H9 (cell line): Measurements from ENCODE around the gene TMEM120A. TPM values are rescaled to one million over a fixed set of nuclear protein-coding genes. Genes with fewer than 3 reads are reported as not detected.

Experiments
- DNase-seq: peaks from one replicate; pipeline ENCODE4 v3.0.0-alpha.2; 2017
- H2AFZ ChIP-seq: one replicate; pipeline ENCODE4 v1.6.1; 2013; ENCODE audit warnings: mild to moderate bottlenecking, low read length, control low read depth, moderate library complexity
- H2AK5ac ChIP-seq: 2 replicates; pipeline ENCODE4 v1.6.1; 2013; ENCODE audit warnings: low read length, control low read depth, mixed read lengths; ENCODE audit not compliant: insufficient read length
- H2BK120ac ChIP-seq: one replicate; pipeline ENCODE4 v1.6.1; 2013; ENCODE audit warnings: low read depth, mild to moderate bottlenecking, low read length, control low read depth, inconsistent platforms; ENCODE audit not compliant: poor library complexity, severe bottlenecking
- H2BK12ac ChIP-seq: 2 replicates; pipeline ENCODE4 v1.6.1; 2013; ENCODE audit warnings: low read length, control low read depth, mixed read lengths, low read depth; ENCODE audit not compliant: insufficient read length
- H2BK15ac ChIP-seq: 2 replicates; pipeline ENCODE4 v1.6.1; 2013; ENCODE audit warnings: low read depth, low read length, control low read depth
- H2BK20ac ChIP-seq: one replicate; pipeline ENCODE4 v1.6.1; 2013; ENCODE audit warnings: low read depth, mild to moderate bottlenecking, low read length, control low read depth, inconsistent platforms; ENCODE audit not compliant: poor library complexity, severe bottlenecking
- H2BK5ac ChIP-seq: 2 replicates; pipeline ENCODE4 v1.6.1; 2013; ENCODE audit warnings: low read length, control low read depth, mixed read lengths; ENCODE audit not compliant: insufficient read length
- H3K14ac ChIP-seq: 2 replicates; pipeline ENCODE4 v1.6.1; 2013; ENCODE audit warnings: low read length, control low read depth; ENCODE audit not compliant: insufficient read depth
- H3K18ac ChIP-seq: 2 replicates; pipeline ENCODE4 v1.6.1; 2013; ENCODE audit warnings: low read depth, mild to moderate bottlenecking, mixed read lengths, low read length, control low read depth; ENCODE audit not compliant: insufficient read length
- H3K23ac ChIP-seq: 2 replicates; pipeline ENCODE4 v1.6.1; 2013; ENCODE audit warnings: low read length, control low read depth, mixed read lengths, low read depth; ENCODE audit not compliant: insufficient read length
- H3K23me2 ChIP-seq: 2 replicates; pipeline ENCODE4 v1.6.1; 2013; ENCODE audit warnings: low read depth, mild to moderate bottlenecking, mixed read lengths, low read length, control low read depth; ENCODE audit not compliant: insufficient read length, poor library complexity, severe bottlenecking
- H3K27ac ChIP-seq: 2 replicates; pipeline ENCODE4 v1.5.1; 2013; ENCODE audit warnings: low read length, control low read depth, mixed read lengths, low read depth; ENCODE audit not compliant: insufficient read length
- H3K27me3 ChIP-seq: 2 replicates; pipeline ENCODE4 v1.6.1; 2013; ENCODE audit warnings: low read length, control low read depth, inconsistent platforms; ENCODE audit not compliant: insufficient read depth
- H3K4ac ChIP-seq: 2 replicates; pipeline ENCODE4 v1.6.1; 2013; ENCODE audit warnings: low read depth, mild to moderate bottlenecking, control low read depth, inconsistent platforms, low read length, moderate library complexity
- H3K4me1 ChIP-seq: 2 replicates; pipeline ENCODE4 v1.6.1; 2013; ENCODE audit warnings: low read length, control low read depth, inconsistent platforms; ENCODE audit not compliant: insufficient read depth
- H3K4me2 ChIP-seq: 2 replicates; pipeline ENCODE4 v1.6.1; 2013; ENCODE audit warnings: low read length, control low read depth, mixed read lengths; ENCODE audit not compliant: insufficient read length, insufficient read depth
- H3K56ac ChIP-seq: 2 replicates; pipeline ENCODE4 v1.6.1; 2013; ENCODE audit warnings: low read depth, mild to moderate bottlenecking, mixed read lengths, low read length, control low read depth; ENCODE audit not compliant: insufficient read length
- H3K79me1 ChIP-seq: 2 replicates; pipeline ENCODE4 v1.6.1; 2013; ENCODE audit warnings: low read depth, mild to moderate bottlenecking, moderate library complexity, low read length, control low read depth, inconsistent platforms; ENCODE audit not compliant: insufficient read depth, poor library complexity, severe bottlenecking
- H3K79me2 ChIP-seq: 2 replicates; pipeline ENCODE4 v1.6.1; 2013; ENCODE audit warnings: low read length, control low read depth, inconsistent platforms; ENCODE audit not compliant: insufficient read depth
- H3K9ac ChIP-seq: 2 replicates; pipeline ENCODE4 v1.6.1; 2013; ENCODE audit warnings: low read length, control low read depth, mixed read lengths; ENCODE audit not compliant: insufficient read length; ENCODE audit errors: extremely low read depth
- H3K9me3 ChIP-seq: one replicate; pipeline ENCODE4 v1.6.1; 2013; ENCODE audit warnings: low read depth, low read length, inconsistent platforms; ENCODE audit not compliant: control insufficient read depth
- H3T11ph ChIP-seq: one replicate; pipeline ENCODE4 v1.6.1; 2013; ENCODE audit warnings: mild to moderate bottlenecking, low read length, control low read depth, inconsistent platforms
- H4K20me1 ChIP-seq: one replicate; pipeline ENCODE4 v1.6.1; 2013; ENCODE audit not compliant: control insufficient read depth, insufficient read length, insufficient read depth
- H4K5ac ChIP-seq: 2 replicates; pipeline ENCODE4 v1.6.1; 2013; ENCODE audit warnings: low read depth, mild to moderate bottlenecking, mixed read lengths, low read length, control low read depth; ENCODE audit not compliant: insufficient read length
- H4K8ac ChIP-seq: replicated peaks from 2 replicates; pipeline ENCODE4 v1.6.1; 2013; ENCODE audit warnings: low read length, control low read depth, mixed read lengths, low read depth; ENCODE audit not compliant: insufficient read length
- H4K91ac ChIP-seq: 2 replicates; pipeline ENCODE4 v1.6.1; 2013; ENCODE audit warnings: low read depth, mild to moderate bottlenecking, moderate library complexity, mixed read lengths, low read length, control low read depth; ENCODE audit not compliant: insufficient read length
- H3K27ac Mint-ChIP-seq, 3 experiments: 2 replicates in 2 of 3; 3 replicates in 1 of 3; pipeline ENCODE4 v1.8.0; 2020 to 2021; ENCODE audit warnings: mixed read lengths in 3 of 3, mild to moderate bottlenecking in 1 of 3, moderate library complexity in 1 of 3
- H3K27me3 Mint-ChIP-seq: 2 replicates; pipeline ENCODE4 v1.8.0; 2021; ENCODE audit warnings: low read depth, mild to moderate bottlenecking, moderate library complexity, mixed read lengths
- H3K36me3 Mint-ChIP-seq, 3 experiments: 2 replicates in 2 of 3; 3 replicates in 1 of 3; pipeline ENCODE4 v1.8.0; 2020 to 2021; ENCODE audit warnings: low read depth in 3 of 3, mixed read lengths in 3 of 3; ENCODE audit not compliant: insufficient read depth in 1 of 3
- H3K4me1 Mint-ChIP-seq, 2 experiments: 2 replicates each; pipeline ENCODE4 v1.8.0; 2020; ENCODE audit warnings: mixed read lengths in 2 of 2
- H3K4me3 Mint-ChIP-seq, 2 experiments: 2 replicates in 1 of 2; 3 replicates in 1 of 2; pipeline ENCODE4 v1.8.0; 2020 to 2021; ENCODE audit warnings: mild to moderate bottlenecking in 2 of 2, mixed read lengths in 2 of 2, moderate library complexity in 1 of 2
- H3K9me3 Mint-ChIP-seq, 2 experiments: 2 replicates in 1 of 2; 3 replicates in 1 of 2; pipeline ENCODE4 v1.8.0; 2020; ENCODE audit warnings: mild to moderate bottlenecking in 2 of 2, mixed read lengths in 2 of 2, moderate library complexity in 1 of 2
- CTCF ChIP-seq: fragments of 200-600 bp; sonication (generic); conservative IDR thresholded peaks from 3 replicates; pipeline ENCODE4 v1.8.0; 2021; ENCODE audit warnings: antibody characterized with exemption, mild to moderate bottlenecking
- WGBS: extraction: QIAGEN DNeasy Blood & Tissue Kit; methylation state at CpG from one replicate; pipeline ENCODE4 v1.1.7; 2013; ENCODE audit warnings: missing lambda C conversion rate, low lambda C conversion rate, mixed read lengths; ENCODE audit not compliant: insufficient read length; ENCODE audit errors: extremely low coverage; 5-methylcytosine and 5-hydroxymethylcytosine counted together
- total RNA-seq: library from RNA; stranded (reverse); gene quantifications from 2 replicates; pipeline ENCODE4 v1.2.1, GENCODE V29; 2021

Gene TMEM120A
- total RNA-seq, 1 experiment from 2014 or later, result 30.0 TPM

DNA sequence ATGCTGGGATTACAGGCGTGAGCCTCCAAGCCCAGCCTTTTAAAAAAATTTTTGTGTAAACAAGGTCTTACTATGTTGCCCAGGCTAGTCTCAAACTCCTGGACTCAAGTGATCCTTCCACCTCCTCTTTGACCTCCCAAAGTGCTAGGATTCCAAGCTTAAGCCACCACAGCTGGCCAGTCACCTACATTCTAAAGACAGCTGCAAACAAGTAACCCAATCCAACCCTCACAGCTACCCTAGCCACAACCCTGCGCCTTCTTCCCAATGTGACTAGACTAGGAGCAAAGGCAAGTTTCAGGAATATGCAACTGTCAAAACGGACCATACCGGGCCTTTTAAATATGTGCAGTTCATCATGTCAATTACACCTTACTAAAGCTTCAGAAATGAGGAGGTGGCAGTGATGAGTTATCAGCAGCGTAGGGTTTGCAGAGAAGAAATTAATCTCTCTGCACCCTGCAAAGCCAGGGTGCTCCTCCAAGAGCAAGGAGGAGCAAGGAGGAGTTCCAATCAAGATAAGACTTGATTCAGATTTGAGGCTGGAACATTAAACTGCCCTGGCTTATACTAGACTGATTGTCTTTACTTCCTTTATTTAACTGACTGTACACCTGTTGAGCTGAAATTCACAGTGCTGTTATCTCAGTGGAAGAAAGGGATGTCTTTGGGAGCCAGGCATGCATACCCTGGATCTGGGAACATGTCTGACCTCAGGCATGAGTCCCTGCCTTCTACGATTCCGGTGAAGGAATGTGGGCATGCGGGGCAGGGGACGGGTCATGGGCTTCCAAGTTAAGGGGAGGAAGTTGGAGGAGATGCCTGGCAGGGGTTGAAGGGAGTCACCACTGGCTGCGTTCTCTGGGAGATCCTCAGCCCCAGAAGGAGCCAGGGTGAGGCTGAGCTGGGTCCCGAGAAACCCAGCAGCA, 15.5 kb upstream of the TMEM120A start:
- peaks cover 8 to 13% (median 12%) of the 10 kb centered on the region in 3 experiments; a peak in 6 of 7 replicates for H3K36me3 Mint-ChIP-seq
- Histone ChIP-seq H2AK5ac (no peak overlapping the region), H3K9me3 (no peaks in the 10 kb centered on the region)

More for the DNA sequence above, 15.5 kb upstream of the TMEM120A start:
- no peak overlapping the region for H4K5ac ChIP-seq
- Mint-ChIP-seq H3K9me3 (no peaks in the 10 kb centered on the region), H3K27me3 (no peaks in the 10 kb centered on the region), H3K4me3 (no peak overlapping the region), H3K27ac (peak overlapping the region in 2 of 3 experiments; percentile 69 to 90; a peak in 3 of 7 replicates), H3K4me1 (0 out of 4 replicates have a peak, but pooled peaks cover 0 to 2% of the 10 kb centered on the region in 2 experiments)
- no peak overlapping the region for H3K4me2 ChIP-seq
- no peak overlapping the region for H4K91ac ChIP-seq
- WGBS, result no CpG with 5 or more reads among the region's 11 CpGs
- H3K23me2 ChIP-seq, result no peaks in the 10 kb centered on the region
- no peaks in the 10 kb centered on the region for H3K79me2 ChIP-seq
- no peak overlapping the region for H2BK15ac ChIP-seq
- H2BK120ac ChIP-seq, result no peak overlapping the region
- H2BK12ac ChIP-seq, result no peak overlapping the region
- no peak overlapping the region for H3K4ac ChIP-seq
- no peak overlapping the region for H3K9ac ChIP-seq
- H3K14ac ChIP-seq, result no peak overlapping the region
- H3K23ac ChIP-seq, result no peak overlapping the region
- H4K8ac ChIP-seq, result no peak overlapping the region
- no peak overlapping the region for H3K56ac ChIP-seq
- H4K20me1 ChIP-seq, result no peaks in the 10 kb centered on the region
- TF ChIP-seq CTCF, result no peak
- no peaks in the 10 kb centered on the region for H3K79me1 ChIP-seq
- no peak overlapping the region for H3K18ac ChIP-seq
- H3K27ac ChIP-seq, result no peak overlapping the region
- no peaks in the 10 kb centered on the region for H3K27me3 ChIP-seq
- H3K4me1 ChIP-seq, result no peaks in the 10 kb centered on the region
- H3T11ph ChIP-seq, result no peak overlapping the region
- no peak overlapping the region for H2BK5ac ChIP-seq
- no peak overlapping the region for H2BK20ac ChIP-seq
- DNase-seq, result no peak
- no peak overlapping the region for H2AFZ ChIP-seq
